Stimulated activated naive CD4-positive, alpha-beta T cell (primary cell): ENCODE results near the gene ZNF839.

Experiments
- DNase-seq, 6 experiments: peaks; one replicate each; lab custom pipeline; 2025; lab: John Stamatoyannopoulos, UW

Gene ZNF839

GRCh38 chr14:102378830-102379229, 59.3 kb downstream of the ZNF839 start:
- DNase-seq, result no peak

GRCh38 chr14:102387086-102387485, 67.5 kb downstream of the ZNF839 start:
- no peak for DNase-seq

- DNase-seq, result no peak
Observed at GRCh38 chr14:102389246-102389645, 69.7 kb downstream of the ZNF839 start.

DNA sequence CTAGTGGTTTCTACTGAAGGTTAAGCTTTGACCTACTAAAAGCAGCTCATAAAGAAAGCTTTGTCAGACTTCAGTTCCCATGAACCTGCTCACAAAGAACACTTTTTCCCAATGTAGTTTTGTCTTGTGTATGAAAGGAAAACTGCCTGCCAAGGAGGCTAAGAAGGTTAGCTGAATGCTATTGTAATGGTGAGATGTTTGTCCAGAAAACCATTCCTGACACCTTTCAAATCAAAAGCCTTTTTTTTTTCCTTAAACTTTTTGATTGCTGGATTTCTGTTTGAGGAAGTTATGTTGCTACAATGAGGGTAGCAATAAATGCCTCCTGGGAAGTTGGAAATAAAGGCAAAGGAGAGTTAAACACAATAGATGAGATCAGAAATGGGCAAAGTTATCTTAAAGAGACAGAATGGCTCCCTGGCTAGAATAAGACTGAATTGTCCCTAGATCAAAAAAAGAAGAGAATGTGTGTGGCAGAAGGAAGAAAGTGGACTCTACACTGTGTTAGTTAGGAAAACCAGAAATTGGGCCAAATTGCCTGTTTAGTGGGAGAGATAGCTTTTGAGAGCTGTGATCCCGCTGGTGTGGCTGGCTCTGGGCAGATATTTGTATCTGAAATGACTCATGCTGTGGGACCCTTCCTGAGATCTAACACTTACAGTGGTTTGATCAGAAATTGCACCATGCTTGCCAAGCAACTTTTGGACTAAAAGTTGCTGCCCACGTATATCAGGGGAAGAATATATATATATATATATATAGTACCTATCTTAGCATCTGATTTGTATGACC, 70.7 kb downstream of the ZNF839 start:
- DNase-seq, result no peak
